GM21723 (cell line): ENCODE results near the gene UBE2H.
"Not testable (repeated sequence)": the region's sequence is repeated elsewhere in the genome, so short reads cannot be mapped to it uniquely, and the experiment has no call there.

Experiments used
- ATAC-seq: cut with Tn5 transposase; IDR thresholded peaks from one replicate; pipeline ENCODE4 v1.9.1; 2021; ENCODE audit warnings: mild to moderate bottlenecking, moderate library complexity; ENCODE audit not compliant: unreplicated experiment

UBE2H gene

GRCh38 chr7:129824291-129825208, 128.2 kb downstream of the UBE2H start:
- peak; percentile 49 for ATAC-seq

- ATAC-seq, result not testable (repeated sequence)
Observed at GRCh38 chr7:129823143-129823542, 129.6 kb downstream of the UBE2H start.

- no peak for ATAC-seq
Observed at GRCh38 chr7:129821476-129821875, 131.3 kb downstream of the UBE2H start.

GRCh38 chr7:129816742-129817141, 136.0 kb downstream of the UBE2H start:
- no peak for ATAC-seq

- ATAC-seq, result no peak
Observed at GRCh38 chr7:129807863-129808262, 144.9 kb downstream of the UBE2H start.

GRCh38 chr7:129804890-129805719, 147.7 kb downstream of the UBE2H start:
- ATAC-seq, result no peak

GRCh38 chr7:129804111-129804889, 148.5 kb downstream of the UBE2H start:
- no peak for ATAC-seq

GRCh38 chr7:129803546-129804081, 149.1 kb downstream of the UBE2H start:
- no peak for ATAC-seq

GRCh38 chr7:129801882-129802281, 150.9 kb downstream of the UBE2H start:
- no peak for ATAC-seq

- no peak for ATAC-seq
Observed at GRCh38 chr7:129800901-129801300, 151.9 kb downstream of the UBE2H start.

- no peak for ATAC-seq
Observed at GRCh38 chr7:129799350-129799955, 153.3 kb downstream of the UBE2H start.

- ATAC-seq, result no peak
Observed at GRCh38 chr7:129798616-129799349, 154.0 kb downstream of the UBE2H start.

- ATAC-seq, result no peak
Observed at GRCh38 chr7:129797214-129797789, 155.5 kb downstream of the UBE2H start.

- ATAC-seq, result no peak
Observed at GRCh38 chr7:129796186-129796775, 156.5 kb downstream of the UBE2H start.

GRCh38 chr7:129794461-129794860, 158.3 kb downstream of the UBE2H start:
- ATAC-seq, result not testable (repeated sequence)

- ATAC-seq, result no peak
Observed at GRCh38 chr7:129793506-129794310, 159.1 kb downstream of the UBE2H start.

GRCh38 chr7:129792721-129793120, 160.0 kb downstream of the UBE2H start:
- no peak for ATAC-seq

- no peak for ATAC-seq
Observed at GRCh38 chr7:129790136-129790535, 162.6 kb downstream of the UBE2H start.
